HEK293 (cell line): ENCODE data around the gene CABP4.

Source experiments
- CTCF ChIA-PET: fragments of 350-600 bp; formaldehyde crosslinking; extraction: SDS; loops from one replicate; lab custom pipeline; 2021; ENCODE audit warnings: antibody characterized with exemption; lab: Yijun Ruan, JAX
- POLR2A ChIA-PET: fragments of 300-600 bp; formaldehyde crosslinking; extraction: SDS; loops from one replicate; lab custom pipeline; 2020; ENCODE audit warnings: antibody characterized with exemption, inconsistent platforms; lab: Yijun Ruan, JAX
- H3K27ac ChIP-seq: fragments of 200-500 bp; sonication (Bioruptor generic); 2 replicates; pipeline ENCODE4 v1.5.1; 2014; ENCODE audit warnings: low read depth, low read length, control low read depth, inconsistent platforms; ENCODE audit errors: extremely low read depth
- H3K36me3 ChIP-seq, 2 experiments: fragments of 200-500 bp in 1 of 2; sonication (Bioruptor generic) in 1 of 2; 1 replicate in 1 of 2; 2 replicates in 1 of 2; pipeline ENCODE4 v1.5.1; 2014 to 2017; ENCODE audit warnings: inconsistent platforms in 2 of 2, low read length in 2 of 2; ENCODE audit not compliant: control insufficient read depth in 2 of 2, insufficient read depth in 1 of 2
- H3K4me1 ChIP-seq: fragments of 200-500 bp; sonication (Bioruptor generic); 2 replicates; pipeline ENCODE4 v1.5.1; 2014; ENCODE audit warnings: mild to moderate bottlenecking, low read length, inconsistent platforms; ENCODE audit not compliant: control insufficient read depth, insufficient read depth
- H3K4me3 ChIP-seq: 2 replicates; pipeline ENCODE4 v1.5.1; 2011; ENCODE audit warnings: low read depth, mild to moderate bottlenecking, control low read depth, low read length, moderate library complexity
- H3K9me3 ChIP-seq: fragments of 200-500 bp; sonication (Bioruptor generic); 2 replicates; pipeline ENCODE4 v1.5.1; 2014; ENCODE audit warnings: low read depth, low read length, inconsistent platforms; ENCODE audit not compliant: control insufficient read depth, insufficient read depth
- GFI1B ChIP-seq: fragments of 450-650 bp; formaldehyde crosslinking; IDR thresholded peaks from 2 replicates; pipeline ENCODE4 v1.5.1; 2016; ENCODE audit warnings: missing biosample characterization, missing genetic modification characterization
- GLIS1 ChIP-seq: fragments of 450-650 bp; formaldehyde crosslinking; IDR thresholded peaks from 2 replicates; pipeline ENCODE4 v1.5.1; 2016; ENCODE audit warnings: missing biosample characterization, missing genetic modification characterization
- KLF7 ChIP-seq: fragments of 450-650 bp; formaldehyde crosslinking; IDR thresholded peaks from 2 replicates; pipeline ENCODE4 v1.5.1; 2016; ENCODE audit warnings: missing biosample characterization, missing genetic modification characterization, borderline replicate concordance
- SETDB1 ChIP-seq: IDR thresholded peaks from one replicate; pipeline ENCODE4 v1.6.1; 2017; ENCODE audit warnings: mild to moderate bottlenecking, low read length, moderate library complexity, mixed read lengths; ENCODE audit not compliant: insufficient read length
- ZFP69B ChIP-seq: fragments of 450-650 bp; formaldehyde crosslinking; IDR thresholded peaks from 2 replicates; pipeline ENCODE4 v1.5.1; 2016; ENCODE audit warnings: missing biosample characterization, missing genetic modification characterization
- ZNF155 ChIP-seq: fragments of 450-650 bp; formaldehyde crosslinking; IDR thresholded peaks from 2 replicates; pipeline ENCODE4 v1.5.1; 2016; ENCODE audit warnings: missing biosample characterization, missing genetic modification characterization
- ZNF184 ChIP-seq: fragments of 450-650 bp; IDR thresholded peaks from 2 replicates; pipeline ENCODE4 v1.5.1; 2018; ENCODE audit warnings: missing biosample characterization, mild to moderate bottlenecking, missing genetic modification characterization
- ZNF2 ChIP-seq: fragments of 450-650 bp; formaldehyde crosslinking; IDR thresholded peaks from 2 replicates; pipeline ENCODE4 v1.5.1; 2016; ENCODE audit warnings: missing biosample characterization, missing genetic modification characterization
- ZNF501 ChIP-seq: fragments of 450-650 bp; formaldehyde crosslinking; IDR thresholded peaks from 2 replicates; pipeline ENCODE4 v1.5.1; 2016; ENCODE audit warnings: missing biosample characterization, missing genetic modification characterization
- ZNF510 ChIP-seq: fragments of 450-650 bp; formaldehyde crosslinking; IDR thresholded peaks from 2 replicates; pipeline ENCODE4 v1.5.1; 2018; ENCODE audit warnings: mild to moderate bottlenecking, missing genetic modification characterization, missing biosample characterization; ENCODE audit not compliant: insufficient replicate concordance
- ZNF514 ChIP-seq: fragments of 450-650 bp; formaldehyde crosslinking; IDR thresholded peaks from 2 replicates; pipeline ENCODE4 v1.5.1; 2016; ENCODE audit warnings: missing biosample characterization, missing genetic modification characterization
- ZNF548 ChIP-seq: fragments of 450-650 bp; formaldehyde crosslinking; IDR thresholded peaks from 2 replicates; pipeline ENCODE4 v1.5.1; 2016; ENCODE audit warnings: missing biosample characterization, missing genetic modification characterization
- ZNF549 ChIP-seq: fragments of 450-650 bp; IDR thresholded peaks from 2 replicates; pipeline ENCODE4 v1.5.1; 2018; ENCODE audit warnings: missing biosample characterization, missing genetic modification characterization, mild to moderate bottlenecking, inconsistent platforms, moderate library complexity
- TF ChIP-seq, protein P1 (sequence below): fragments of 450-650 bp; formaldehyde crosslinking; IDR thresholded peaks from 2 replicates; pipeline ENCODE4 v1.5.1; 2016; ENCODE audit warnings: missing biosample characterization, missing genetic modification characterization
- TF ChIP-seq, protein P2 (sequence below): fragments of 450-650 bp; formaldehyde crosslinking; optimal IDR thresholded peaks from 2 replicates; pipeline ENCODE3; 2016; ENCODE audit warnings: missing biosample characterization, mild to moderate bottlenecking, missing genetic modification characterization
- TF ChIP-seq, protein P3 (sequence below): fragments of 450-650 bp; formaldehyde crosslinking; IDR thresholded peaks from 2 replicates; pipeline ENCODE4 v1.5.1; 2016; ENCODE audit warnings: missing biosample characterization, missing genetic modification characterization, borderline replicate concordance
- TF ChIP-seq, protein P4 (sequence below): fragments of 450-650 bp; formaldehyde crosslinking; IDR thresholded peaks from 2 replicates; pipeline ENCODE4 v1.5.1; 2016; ENCODE audit warnings: missing biosample characterization, missing genetic modification characterization
- TF ChIP-seq, protein P5 (sequence below): fragments of 450-650 bp; formaldehyde crosslinking; IDR thresholded peaks from 2 replicates; pipeline ENCODE4 v1.5.1; 2016; ENCODE audit warnings: missing biosample characterization, missing genetic modification characterization
- TF ChIP-seq, protein P6 (sequence below): fragments of 450-650 bp; formaldehyde crosslinking; IDR thresholded peaks from 2 replicates; pipeline ENCODE4 v1.5.1; 2016; ENCODE audit warnings: missing biosample characterization, missing genetic modification characterization

The CABP4 gene

DNA sequence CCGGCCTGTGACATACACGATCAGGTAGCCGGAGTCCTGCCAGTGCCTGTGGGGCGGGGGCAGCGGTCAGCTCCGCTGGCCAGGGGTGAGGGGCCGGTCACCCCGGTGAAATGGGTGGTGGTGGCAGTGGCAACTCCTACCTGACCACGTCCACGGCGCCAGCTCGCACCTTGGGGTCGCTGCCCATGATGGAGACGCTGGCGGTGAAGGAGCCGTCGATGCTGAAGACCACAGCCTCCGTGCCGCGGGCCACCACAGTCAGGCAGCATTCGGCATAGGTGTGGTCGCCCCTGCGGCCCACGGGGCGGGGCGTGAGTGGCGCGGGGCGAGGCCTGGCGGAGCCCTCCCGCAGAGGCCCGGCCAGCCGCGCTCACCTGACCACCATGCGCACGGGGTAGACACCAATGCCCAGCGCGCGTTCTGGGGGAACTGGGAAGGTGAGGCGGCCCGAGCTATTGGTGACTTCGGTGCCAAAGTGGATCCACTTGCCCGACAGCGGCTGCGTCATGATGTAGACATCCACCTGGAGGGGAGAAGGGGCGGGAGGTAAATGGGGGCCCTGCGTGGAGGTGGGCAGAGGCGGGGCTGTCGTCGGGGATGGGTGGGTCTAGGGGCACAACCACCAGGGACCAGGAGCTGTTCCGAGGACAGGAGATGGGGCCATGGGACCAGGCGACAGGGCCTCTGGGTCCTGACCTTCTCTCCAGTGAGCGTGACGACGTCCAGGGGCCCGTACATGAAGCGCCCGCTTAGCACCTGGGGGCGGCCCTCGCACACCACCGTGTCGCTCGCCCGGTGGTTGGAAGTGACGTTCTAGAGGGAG, 38.6 kb downstream of the CABP4 start:
- CTCF ChIA-PET: interaction anchor here (0.6 to 0.8 kb wide), 2 partner anchors 9 to 422 kb away, joined by 3 read pairs; no protein-coding TSS in a partner anchor
- H3K36me3 ChIP-seq: peaks cover 0 to 87% of the 10 kb centered on the region in 2 experiments; a peak in 1 of 3 replicates
- H3K9me3 ChIP-seq: no peaks in the 10 kb centered on the region
- POLR2A ChIA-PET: interaction anchor here (0.5 to 0.9 kb wide), 2 partner anchors 16 to 93 kb away, joined by 3 to 6 read pairs; partner anchors contain the start of gene PPP1CA
- H3K4me3 ChIP-seq: no peak overlapping the region
- no peaks in the 10 kb centered on the region for H3K4me1 ChIP-seq
- no peak overlapping the region for H3K27ac ChIP-seq
- TF ChIP-seq, protein P1, sequence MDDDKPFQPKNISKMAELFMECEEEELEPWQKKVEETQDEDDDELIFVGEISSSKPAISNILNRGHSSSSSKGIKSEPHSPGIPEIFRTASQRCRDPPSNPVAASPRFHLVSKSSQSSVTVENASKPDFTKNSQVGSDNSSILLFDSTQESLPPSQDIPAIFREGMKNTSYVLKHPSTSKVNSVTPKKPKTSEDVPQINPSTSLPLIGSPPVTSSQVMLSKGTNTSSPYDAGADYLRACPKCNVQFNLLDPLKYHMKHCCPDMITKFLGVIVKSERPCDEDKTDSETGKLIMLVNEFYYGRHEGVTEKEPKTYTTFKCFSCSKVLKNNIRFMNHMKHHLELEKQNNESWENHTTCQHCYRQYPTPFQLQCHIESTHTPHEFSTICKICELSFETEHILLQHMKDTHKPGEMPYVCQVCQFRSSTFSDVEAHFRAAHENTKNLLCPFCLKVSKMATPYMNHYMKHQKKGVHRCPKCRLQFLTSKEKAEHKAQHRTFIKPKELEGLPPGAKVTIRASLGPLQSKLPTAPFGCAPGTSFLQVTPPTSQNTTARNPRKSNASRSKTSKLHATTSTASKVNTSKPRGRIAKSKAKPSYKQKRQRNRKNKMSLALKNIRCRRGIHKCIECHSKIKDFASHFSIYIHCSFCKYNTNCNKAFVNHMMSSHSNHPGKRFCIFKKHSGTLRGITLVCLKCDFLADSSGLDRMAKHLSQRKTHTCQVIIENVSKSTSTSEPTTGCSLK (tag by site-specific recombination): no peak
- TF ChIP-seq ZNF549 (tag by site-specific recombination) (no peak), KLF7 (tag by site-specific recombination) (no peak), GLIS1 (tag by site-specific recombination) (no peak), ZFP69B (tag by site-specific recombination) (no peak), ZNF2 (tag by site-specific recombination) (no peak), GFI1B (tag by site-specific recombination) (no peak), ZNF514 (no peak), ZNF510 (tag by site-specific recombination) (no peak), ZNF184 (no peak), SETDB1 (no peak), ZNF155 (tag by site-specific recombination) (no peak), ZNF548 (tag by site-specific recombination) (no peak), ZNF501 (tag by site-specific recombination) (no peak)
- TF ChIP-seq, protein P2, sequence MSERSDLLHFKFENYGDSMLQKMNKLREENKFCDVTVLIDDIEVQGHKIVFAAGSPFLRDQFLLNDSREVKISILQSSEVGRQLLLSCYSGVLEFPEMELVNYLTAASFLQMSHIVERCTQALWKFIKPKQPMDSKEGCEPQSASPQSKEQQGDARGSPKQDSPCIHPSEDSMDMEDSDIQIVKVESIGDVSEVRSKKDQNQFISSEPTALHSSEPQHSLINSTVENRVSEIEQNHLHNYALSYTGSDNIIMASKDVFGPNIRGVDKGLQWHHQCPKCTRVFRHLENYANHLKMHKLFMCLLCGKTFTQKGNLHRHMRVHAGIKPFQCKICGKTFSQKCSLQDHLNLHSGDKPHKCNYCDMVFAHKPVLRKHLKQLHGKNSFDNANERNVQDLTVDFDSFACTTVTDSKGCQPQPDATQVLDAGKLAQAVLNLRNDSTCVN: no peak
- TF ChIP-seq, protein P3, sequence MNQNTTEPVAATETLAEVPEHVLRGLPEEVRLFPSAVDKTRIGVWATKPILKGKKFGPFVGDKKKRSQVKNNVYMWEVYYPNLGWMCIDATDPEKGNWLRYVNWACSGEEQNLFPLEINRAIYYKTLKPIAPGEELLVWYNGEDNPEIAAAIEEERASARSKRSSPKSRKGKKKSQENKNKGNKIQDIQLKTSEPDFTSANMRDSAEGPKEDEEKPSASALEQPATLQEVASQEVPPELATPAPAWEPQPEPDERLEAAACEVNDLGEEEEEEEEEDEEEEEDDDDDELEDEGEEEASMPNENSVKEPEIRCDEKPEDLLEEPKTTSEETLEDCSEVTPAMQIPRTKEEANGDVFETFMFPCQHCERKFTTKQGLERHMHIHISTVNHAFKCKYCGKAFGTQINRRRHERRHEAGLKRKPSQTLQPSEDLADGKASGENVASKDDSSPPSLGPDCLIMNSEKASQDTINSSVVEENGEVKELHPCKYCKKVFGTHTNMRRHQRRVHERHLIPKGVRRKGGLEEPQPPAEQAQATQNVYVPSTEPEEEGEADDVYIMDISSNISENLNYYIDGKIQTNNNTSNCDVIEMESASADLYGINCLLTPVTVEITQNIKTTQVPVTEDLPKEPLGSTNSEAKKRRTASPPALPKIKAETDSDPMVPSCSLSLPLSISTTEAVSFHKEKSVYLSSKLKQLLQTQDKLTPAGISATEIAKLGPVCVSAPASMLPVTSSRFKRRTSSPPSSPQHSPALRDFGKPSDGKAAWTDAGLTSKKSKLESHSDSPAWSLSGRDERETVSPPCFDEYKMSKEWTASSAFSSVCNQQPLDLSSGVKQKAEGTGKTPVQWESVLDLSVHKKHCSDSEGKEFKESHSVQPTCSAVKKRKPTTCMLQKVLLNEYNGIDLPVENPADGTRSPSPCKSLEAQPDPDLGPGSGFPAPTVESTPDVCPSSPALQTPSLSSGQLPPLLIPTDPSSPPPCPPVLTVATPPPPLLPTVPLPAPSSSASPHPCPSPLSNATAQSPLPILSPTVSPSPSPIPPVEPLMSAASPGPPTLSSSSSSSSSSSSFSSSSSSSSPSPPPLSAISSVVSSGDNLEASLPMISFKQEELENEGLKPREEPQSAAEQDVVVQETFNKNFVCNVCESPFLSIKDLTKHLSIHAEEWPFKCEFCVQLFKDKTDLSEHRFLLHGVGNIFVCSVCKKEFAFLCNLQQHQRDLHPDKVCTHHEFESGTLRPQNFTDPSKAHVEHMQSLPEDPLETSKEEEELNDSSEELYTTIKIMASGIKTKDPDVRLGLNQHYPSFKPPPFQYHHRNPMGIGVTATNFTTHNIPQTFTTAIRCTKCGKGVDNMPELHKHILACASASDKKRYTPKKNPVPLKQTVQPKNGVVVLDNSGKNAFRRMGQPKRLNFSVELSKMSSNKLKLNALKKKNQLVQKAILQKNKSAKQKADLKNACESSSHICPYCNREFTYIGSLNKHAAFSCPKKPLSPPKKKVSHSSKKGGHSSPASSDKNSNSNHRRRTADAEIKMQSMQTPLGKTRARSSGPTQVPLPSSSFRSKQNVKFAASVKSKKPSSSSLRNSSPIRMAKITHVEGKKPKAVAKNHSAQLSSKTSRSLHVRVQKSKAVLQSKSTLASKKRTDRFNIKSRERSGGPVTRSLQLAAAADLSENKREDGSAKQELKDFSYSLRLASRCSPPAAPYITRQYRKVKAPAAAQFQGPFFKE (tag by site-specific recombination): no peak
- TF ChIP-seq, protein P4, sequence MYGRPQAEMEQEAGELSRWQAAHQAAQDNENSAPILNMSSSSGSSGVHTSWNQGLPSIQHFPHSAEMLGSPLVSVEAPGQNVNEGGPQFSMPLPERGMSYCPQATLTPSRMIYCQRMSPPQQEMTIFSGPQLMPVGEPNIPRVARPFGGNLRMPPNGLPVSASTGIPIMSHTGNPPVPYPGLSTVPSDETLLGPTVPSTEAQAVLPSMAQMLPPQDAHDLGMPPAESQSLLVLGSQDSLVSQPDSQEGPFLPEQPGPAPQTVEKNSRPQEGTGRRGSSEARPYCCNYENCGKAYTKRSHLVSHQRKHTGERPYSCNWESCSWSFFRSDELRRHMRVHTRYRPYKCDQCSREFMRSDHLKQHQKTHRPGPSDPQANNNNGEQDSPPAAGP (tag by site-specific recombination): no peak
- TF ChIP-seq, protein P5, sequence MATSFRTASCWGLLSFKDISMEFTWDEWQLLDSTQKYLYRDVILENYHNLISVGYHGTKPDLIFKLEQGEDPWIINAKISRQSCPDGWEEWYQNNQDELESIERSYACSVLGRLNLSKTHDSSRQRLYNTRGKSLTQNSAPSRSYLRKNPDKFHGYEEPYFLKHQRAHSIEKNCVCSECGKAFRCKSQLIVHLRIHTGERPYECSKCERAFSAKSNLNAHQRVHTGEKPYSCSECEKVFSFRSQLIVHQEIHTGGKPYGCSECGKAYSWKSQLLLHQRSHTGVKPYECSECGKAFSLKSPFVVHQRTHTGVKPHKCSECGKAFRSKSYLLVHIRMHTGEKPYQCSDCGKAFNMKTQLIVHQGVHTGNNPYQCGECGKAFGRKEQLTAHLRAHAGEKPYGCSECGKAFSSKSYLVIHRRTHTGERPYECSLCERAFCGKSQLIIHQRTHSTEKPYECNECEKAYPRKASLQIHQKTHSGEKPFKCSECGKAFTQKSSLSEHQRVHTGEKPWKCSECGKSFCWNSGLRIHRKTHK (tag by site-specific recombination): no peak
- TF ChIP-seq, protein P6, sequence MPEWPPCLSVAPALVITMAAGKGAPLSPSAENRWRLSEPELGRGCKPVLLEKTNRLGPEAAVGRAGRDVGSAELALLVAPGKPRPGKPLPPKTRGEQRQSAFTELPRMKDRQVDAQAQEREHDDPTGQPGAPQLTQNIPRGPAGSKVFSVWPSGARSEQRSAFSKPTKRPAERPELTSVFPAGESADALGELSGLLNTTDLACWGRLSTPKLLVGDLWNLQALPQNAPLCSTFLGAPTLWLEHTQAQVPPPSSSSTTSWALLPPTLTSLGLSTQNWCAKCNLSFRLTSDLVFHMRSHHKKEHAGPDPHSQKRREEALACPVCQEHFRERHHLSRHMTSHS (tag by site-specific recombination): no peak
- TF ChIP-seq, all 188 proteins: peak for 0
